ENCODE measurements around the gene SUN5.
"Not testable (repeated sequence)": the region's sequence is repeated elsewhere in the genome, so short reads cannot be mapped to it uniquely, and the experiment has no call there.

The SUN5 gene

GRCh38 chr20:33004141-33004751 lies at the start of gene SUN5:
SUN5 (minus strand) TSS chr20:33004433; CDS start chr20:33004340, 93 bp downstream.
- DNase-seq, result no peak

- DNase-seq, result no peak
Observed at GRCh38 chr20:33053291-33054106, 49.3 kb upstream of the SUN5 start, which contains the start of gene BPIFB3. BPIFB3 (plus strand) TSS chr20:33053903; CDS start chr20:33055436, 1,533 bp downstream.

GRCh38 chr20:33051333-33051732 lies 47.1 kb upstream of the SUN5 start:
- DNase-seq, result no peak

DNA sequence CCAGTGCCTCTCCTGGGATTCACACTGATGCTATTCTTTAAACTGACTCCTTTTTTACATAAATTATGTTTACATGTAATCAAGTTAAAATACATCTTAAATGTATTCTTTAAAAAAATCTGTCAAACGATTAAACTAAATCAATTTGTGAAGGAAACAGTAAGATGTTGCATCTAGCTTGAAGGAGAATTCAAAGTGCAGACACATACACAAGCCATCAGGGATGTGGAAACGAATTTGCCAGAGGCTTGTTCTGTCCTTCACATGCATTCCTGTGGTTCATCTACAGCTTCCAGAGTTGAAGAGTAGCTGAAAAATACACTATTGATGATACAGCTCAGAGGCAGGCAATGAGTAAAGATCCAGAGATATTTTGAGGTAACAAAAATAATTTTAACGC lies 42.2 kb upstream of the SUN5 start:
- DNase-seq, result no peak

- not testable (repeated sequence) for DNase-seq
Observed at GRCh38 chr20:33045129-33045721, 41.0 kb upstream of the SUN5 start.

DNA sequence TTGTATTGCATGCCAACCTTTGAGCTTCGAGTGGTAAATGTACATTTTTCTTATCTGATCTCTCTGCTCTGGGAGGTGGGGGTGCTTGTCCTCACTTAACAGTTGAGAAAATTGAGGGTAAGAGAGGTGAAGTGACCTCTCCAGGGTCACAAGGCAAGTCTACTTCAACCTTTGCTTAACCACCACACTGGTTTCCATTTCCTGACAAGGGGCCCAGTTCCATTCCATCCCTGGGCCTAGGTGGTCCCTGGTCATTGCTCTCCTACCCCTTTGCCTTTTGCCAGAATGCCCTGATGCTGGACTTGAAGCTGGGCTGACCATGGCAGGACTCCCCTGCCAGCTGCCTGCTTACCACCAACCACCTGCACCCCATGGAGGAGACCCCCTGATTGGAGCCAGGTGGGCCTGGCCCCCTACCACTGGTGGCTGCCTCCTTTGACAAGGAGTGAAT lies 39.5 kb upstream of the SUN5 start:
- DNase-seq, result no peak

DNA sequence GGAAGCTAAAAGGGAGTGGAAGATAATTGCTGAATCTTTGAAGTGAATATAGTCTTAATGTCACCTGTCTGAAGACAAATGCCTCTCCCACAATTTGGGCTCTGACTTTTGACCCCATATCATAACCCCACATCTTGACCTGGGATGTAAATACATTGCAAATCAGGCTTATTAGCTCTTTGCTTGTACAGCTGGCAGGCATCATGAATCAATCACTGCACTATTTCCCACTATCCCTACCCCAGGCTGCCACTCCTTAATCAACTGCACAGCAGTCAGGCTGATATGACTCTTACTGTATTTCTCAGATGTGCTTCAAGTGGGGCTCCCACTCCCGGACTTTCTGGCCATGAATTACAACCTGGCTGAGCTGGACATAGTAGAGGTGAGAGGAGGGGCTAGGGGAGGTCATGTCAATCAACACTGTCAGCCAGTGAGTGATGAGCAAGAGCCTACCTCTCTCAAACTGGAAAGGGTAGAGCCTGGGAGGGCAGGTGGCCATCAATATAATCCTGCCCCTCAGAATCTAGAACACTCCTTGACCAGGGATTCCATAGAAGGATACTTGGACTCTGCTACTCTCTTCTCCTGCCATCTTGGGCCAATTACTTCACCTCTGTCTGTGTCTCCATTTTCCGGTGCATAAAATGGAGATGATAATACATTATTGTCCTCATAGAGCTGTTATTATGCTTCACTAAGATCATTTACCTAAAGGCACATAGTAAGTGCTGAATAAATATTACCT lies 38.9 kb upstream of the SUN5 start:
- DNase-seq, result no peak

- no peak for DNase-seq
Observed at GRCh38 chr20:33042430-33042829, 38.2 kb upstream of the SUN5 start.

DNA sequence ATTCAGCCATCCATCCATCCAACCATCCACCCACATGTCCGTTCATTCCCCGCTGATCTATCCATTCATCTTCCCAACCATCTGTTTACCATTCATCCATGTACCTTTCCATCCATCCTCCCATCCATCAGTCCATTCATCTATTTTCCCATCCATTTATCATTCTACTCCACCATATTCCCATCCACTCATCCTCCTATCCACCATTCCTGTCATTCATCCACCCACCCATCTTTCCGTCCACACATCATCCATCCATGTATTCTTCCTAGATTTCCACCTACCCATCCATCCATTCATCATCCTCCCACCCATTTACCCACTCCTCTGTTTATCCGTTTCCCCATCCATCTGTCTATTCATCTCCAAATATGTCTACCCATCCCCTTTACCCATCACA lies 34.0 kb upstream of the SUN5 start:
- no peak for DNase-seq

- DNase-seq, result no peak
Observed at GRCh38 chr20:33037456-33037855, 33.2 kb upstream of the SUN5 start.

- DNase-seq, result no peak
Observed at GRCh38 chr20:33034901-33035492, 30.8 kb upstream of the SUN5 start.

DNA sequence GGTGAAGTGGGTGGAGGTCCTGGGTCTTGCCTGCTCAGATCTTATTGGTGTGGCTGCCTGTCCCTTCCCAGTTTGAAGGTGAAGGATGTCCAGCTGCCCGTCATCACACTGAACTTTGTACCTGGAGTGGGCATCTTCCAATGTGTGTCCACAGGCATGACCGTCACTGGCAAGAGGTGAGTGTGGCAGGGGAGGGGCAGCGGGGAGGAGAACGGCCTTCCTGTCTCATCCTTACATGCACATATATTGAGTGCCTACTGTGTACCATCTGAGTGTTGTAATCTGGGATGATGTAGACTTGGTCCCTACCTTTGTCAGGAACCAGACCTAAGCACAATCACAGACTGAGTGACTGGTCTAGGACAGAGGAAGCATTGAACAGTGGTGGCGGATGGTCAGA lies 29.9 kb upstream of the SUN5 start:
- no peak for DNase-seq

DNA sequence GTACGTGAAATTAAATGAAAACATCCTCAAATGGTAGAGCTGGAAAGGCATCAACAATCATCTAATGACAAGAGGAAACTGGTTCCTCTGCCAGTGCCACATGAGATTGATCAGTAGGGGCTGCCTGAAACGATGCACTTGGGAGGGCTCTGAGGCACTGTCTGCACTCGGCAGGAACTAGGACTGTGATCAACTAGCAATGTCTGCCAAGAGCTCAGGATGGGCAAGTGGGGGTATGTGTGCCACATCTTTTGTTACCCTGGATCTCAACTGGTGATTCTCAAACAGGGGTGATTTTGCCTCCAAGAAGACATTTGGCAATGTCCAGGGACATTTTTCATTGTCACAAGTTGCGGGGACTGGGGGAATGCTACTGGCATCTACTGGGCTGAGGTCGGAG lies 29.1 kb upstream of the SUN5 start:
- no peak for DNase-seq

GRCh38 chr20:33032555-33032954 lies 28.3 kb upstream of the SUN5 start:
- no peak for DNase-seq

- no peak for DNase-seq
Observed at GRCh38 chr20:33031531-33031930, 27.3 kb upstream of the SUN5 start, which contains the start of gene BPIFB6. BPIFB6 (plus strand) TSS chr20:33031648; CDS start chr20:33031648, 0 bp downstream.

GRCh38 chr20:33030569-33030968 lies 26.3 kb upstream of the SUN5 start:
- no peak for DNase-seq

- no peak for DNase-seq
Observed at GRCh38 chr20:33030076-33030475, 25.8 kb upstream of the SUN5 start.

GRCh38 chr20:33028875-33029274 lies 24.6 kb upstream of the SUN5 start:
- DNase-seq, result no peak

- no peak for DNase-seq
Observed at GRCh38 chr20:33027769-33028751, 23.8 kb upstream of the SUN5 start.

DNA sequence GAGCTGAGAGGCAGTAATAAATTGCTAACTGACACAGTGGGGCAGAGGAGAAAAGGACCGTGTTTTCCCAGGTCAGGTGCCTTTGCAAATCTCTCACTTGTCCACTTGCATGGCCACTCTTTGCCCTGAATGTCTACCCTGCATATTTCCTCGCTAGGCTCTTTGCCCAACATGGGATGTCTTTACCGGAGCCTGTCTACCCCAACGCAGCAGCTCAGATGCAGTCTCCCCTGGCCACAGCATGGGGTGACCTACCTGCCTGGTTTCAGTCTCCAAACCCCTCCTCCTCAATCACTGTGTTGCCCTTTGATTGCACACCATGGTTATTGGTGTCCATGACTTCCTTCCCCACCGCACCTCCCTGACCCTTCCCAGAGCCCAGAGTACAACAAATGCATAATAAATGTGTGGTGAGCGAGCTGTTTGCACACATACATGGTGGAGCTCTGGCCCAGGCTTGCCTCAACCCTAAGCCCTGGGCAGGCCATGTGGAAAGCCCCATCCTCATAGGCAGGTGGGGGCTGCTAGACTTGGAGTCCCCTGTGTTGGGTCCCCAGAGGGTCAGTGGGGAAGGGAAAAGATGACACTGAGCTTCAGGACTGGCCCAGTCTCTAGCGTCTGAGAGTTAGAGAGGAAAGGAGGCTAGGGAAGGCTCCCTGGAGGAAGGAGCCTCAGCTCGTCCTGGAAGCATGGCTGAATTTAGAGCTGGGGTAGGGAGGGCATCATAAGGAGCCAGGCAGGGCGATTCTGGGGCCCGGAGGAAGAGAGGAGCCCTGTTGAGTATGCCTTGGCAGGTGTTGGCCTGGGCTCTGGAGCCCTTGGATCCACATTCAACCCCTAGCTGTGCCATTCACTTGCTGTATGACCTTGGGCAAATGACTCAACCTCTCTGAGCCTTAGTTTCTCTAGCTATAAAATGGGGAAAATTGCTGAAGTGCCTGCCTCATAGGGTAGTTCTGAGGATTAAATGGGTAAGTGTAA lies 22.8 kb upstream of the SUN5 start:
- DNase-seq, result no peak
